IgD-negative memory B cell (primary cell): ENCODE measurements around the gene SORBS2. TPM values are rescaled to one million over a fixed set of nuclear protein-coding genes. Genes with fewer than 3 reads are reported as not detected.
"Not testable (repeated sequence)": the region's sequence is repeated elsewhere in the genome, so short reads cannot be mapped to it uniquely, and the experiment has no call there.

ENCODE experiments used
- H3K27ac Mint-ChIP-seq, 3 donors: one replicate each; pipeline ENCODE4 v1.8.0; 2020 to 2022; ENCODE audit warnings: mild to moderate bottlenecking in 3 of 3, mixed read lengths in 3 of 3, moderate library complexity in 1 of 3
- H3K27me3 Mint-ChIP-seq: one replicate; pipeline ENCODE4 v1.8.0; 2021; ENCODE audit warnings: mixed read lengths
- H3K36me3 Mint-ChIP-seq: one replicate; pipeline ENCODE4 v1.8.0; 2020; ENCODE audit warnings: mild to moderate bottlenecking, mixed read lengths
- H3K4me1 Mint-ChIP-seq, 3 donors: one replicate each; pipeline ENCODE4 v1.8.0; 2020 to 2022; ENCODE audit warnings: mixed read lengths in 3 of 3, mild to moderate bottlenecking in 1 of 3
- H3K4me3 Mint-ChIP-seq, 4 donors: one replicate each; pipeline ENCODE4 v1.8.0; 2020 to 2022; ENCODE audit warnings: mild to moderate bottlenecking in 4 of 4, mixed read lengths in 4 of 4, moderate library complexity in 3 of 4
- H3K9me3 Mint-ChIP-seq, 3 donors: one replicate each; pipeline ENCODE4 v1.8.0; 2020 to 2021; ENCODE audit warnings: mixed read lengths in 3 of 3, mild to moderate bottlenecking in 1 of 3
- polyA plus RNA-seq: library from polyadenylated mRNA; unstranded; fragments of 300-500 nt; fragmentation: Illumina TruSeq; gene quantifications from one replicate; pipeline ENCODE4 v1.2.3, GENCODE V29; 2021

Gene SORBS2
- polyA plus RNA-seq, 1 donor from 2014 or later, result not detected

GRCh38 chr4:185716577-185717376 lies 95.2 kb downstream of the SORBS2 start:
- no peaks in the 10 kb centered on the region for H3K36me3 Mint-ChIP-seq
- no peak overlapping the region for H3K4me3 Mint-ChIP-seq
- H3K27ac Mint-ChIP-seq, result no peak overlapping the region
- no peaks in the 10 kb centered on the region for H3K4me1 Mint-ChIP-seq
- H3K27me3 Mint-ChIP-seq, result peaks cover 18% of the 10 kb centered on the region
- no peaks in the 10 kb centered on the region for H3K9me3 Mint-ChIP-seq

GRCh38 chr4:185716141-185716551 lies 95.8 kb downstream of the SORBS2 start:
- H3K27me3 Mint-ChIP-seq, result peaks cover 18% of the 10 kb centered on the region
- no peaks in the 10 kb centered on the region for H3K36me3 Mint-ChIP-seq
- no peak overlapping the region for H3K4me3 Mint-ChIP-seq
- H3K9me3 Mint-ChIP-seq, result no peaks in the 10 kb centered on the region
- H3K27ac Mint-ChIP-seq, result no peak overlapping the region
- H3K4me1 Mint-ChIP-seq, result no peaks in the 10 kb centered on the region

- H3K9me3 Mint-ChIP-seq, result not testable (repeated sequence)
These were observed 97.5 kb downstream of the SORBS2 start for GRCh38 chr4:185714524-185714923.

GRCh38 chr4:185713731-185714130 lies 98.3 kb downstream of the SORBS2 start:
- Mint-ChIP-seq H3K36me3 (peaks cover 2% of the 10 kb centered on the region), H3K27me3 (peaks cover 18% of the 10 kb centered on the region), H3K27ac (no peak overlapping the region), H3K4me3 (no peak overlapping the region), H3K9me3 (no peaks in the 10 kb centered on the region), H3K4me1 (no peaks in the 10 kb centered on the region)

More at GRCh38 chr4:185714524-185714923, 97.5 kb downstream of the SORBS2 start:
- H3K27me3 Mint-ChIP-seq, result peaks cover 18% of the 10 kb centered on the region
- H3K27ac Mint-ChIP-seq, result peak overlapping the region in 1 of 3 donors; percentile 75
- H3K4me3 Mint-ChIP-seq, H3K4me1 Mint-ChIP-seq, H3K36me3 Mint-ChIP-seq: not testable (repeated sequence)

GRCh38 chr4:185713272-185713671 lies 98.7 kb downstream of the SORBS2 start:
- peaks cover 0 to under 1% (median 0%) of the 10 kb centered on the region in 3 donors for H3K4me1 Mint-ChIP-seq
- H3K27me3 Mint-ChIP-seq, result peaks cover 18% of the 10 kb centered on the region
- no peak overlapping the region for H3K27ac Mint-ChIP-seq
- H3K4me3 Mint-ChIP-seq, result no peak overlapping the region
- no peaks in the 10 kb centered on the region for H3K9me3 Mint-ChIP-seq
- peaks cover 2% of the 10 kb centered on the region for H3K36me3 Mint-ChIP-seq

GRCh38 chr4:185712350-185713024 lies 99.5 kb downstream of the SORBS2 start:
- Mint-ChIP-seq H3K27ac (no peak overlapping the region), H3K4me1 (peaks cover 0 to 5% (median 5%) of the 10 kb centered on the region in 3 donors), H3K4me3 (no peak overlapping the region), H3K27me3 (peaks cover 18% of the 10 kb centered on the region), H3K36me3 (peaks cover 2% of the 10 kb centered on the region), H3K9me3 (no peaks in the 10 kb centered on the region)

GRCh38 chr4:185711726-185712125 lies 100.3 kb downstream of the SORBS2 start:
- H3K27me3 Mint-ChIP-seq, result peaks cover 17% of the 10 kb centered on the region
- H3K9me3 Mint-ChIP-seq, result no peaks in the 10 kb centered on the region
- peaks cover 0 to 6% (median 6%) of the 10 kb centered on the region in 3 donors for H3K4me1 Mint-ChIP-seq
- H3K36me3 Mint-ChIP-seq, result peaks cover 2% of the 10 kb centered on the region
- no peak overlapping the region for H3K4me3 Mint-ChIP-seq
- no peak overlapping the region for H3K27ac Mint-ChIP-seq

GRCh38 chr4:185710487-185710995 lies 101.5 kb downstream of the SORBS2 start:
- no peak overlapping the region for H3K27ac Mint-ChIP-seq

GRCh38 chr4:185709802-185710486 lies 102.0 kb downstream of the SORBS2 start:
- H3K4me1 Mint-ChIP-seq, result peaks cover 0 to 6% (median 6%) of the 10 kb centered on the region in 3 donors

More at GRCh38 chr4:185710487-185710995, 101.5 kb downstream of the SORBS2 start:
- Mint-ChIP-seq H3K4me1 (peaks cover 0 to 6% (median 6%) of the 10 kb centered on the region in 3 donors), H3K9me3 (peaks cover 0 to 3% (median 0%) of the 10 kb centered on the region in 3 donors), H3K4me3 (no peak overlapping the region), H3K36me3 (peaks cover 2% of the 10 kb centered on the region), H3K27me3 (peaks cover 10% of the 10 kb centered on the region)

GRCh38 chr4:185708348-185708747 lies 103.6 kb downstream of the SORBS2 start:
- Mint-ChIP-seq H3K9me3 (peaks cover 0 to 3% (median 2%) of the 10 kb centered on the region in 3 donors), H3K27ac (no peak overlapping the region), H3K4me1 (peaks cover 0 to 6% (median 6%) of the 10 kb centered on the region in 3 donors), H3K27me3 (peaks cover 2% of the 10 kb centered on the region), H3K4me3 (peak overlapping the region in 1 of 4 donors; percentile 4), H3K36me3 (peaks cover 2% of the 10 kb centered on the region)

More at GRCh38 chr4:185709802-185710486, 102.0 kb downstream of the SORBS2 start:
- Mint-ChIP-seq H3K9me3 (peaks cover 0 to 3% (median 0%) of the 10 kb centered on the region in 3 donors), H3K27me3 (peaks cover 10% of the 10 kb centered on the region), H3K27ac (no peak overlapping the region), H3K36me3 (peaks cover 2% of the 10 kb centered on the region), H3K4me3 (no peak overlapping the region)

GRCh38 chr4:185707622-185708021 lies 104.4 kb downstream of the SORBS2 start:
- H3K27ac Mint-ChIP-seq, H3K4me1 Mint-ChIP-seq, H3K4me3 Mint-ChIP-seq, H3K27me3 Mint-ChIP-seq, H3K9me3 Mint-ChIP-seq, H3K36me3 Mint-ChIP-seq: not testable (repeated sequence)

- H3K27ac Mint-ChIP-seq, result no peak overlapping the region
- H3K27me3 Mint-ChIP-seq, result peaks cover 6% of the 10 kb centered on the region
- H3K4me1 Mint-ChIP-seq, result no peaks in the 10 kb centered on the region
- H3K9me3 Mint-ChIP-seq, result peaks cover 0 to 3% (median 3%) of the 10 kb centered on the region in 3 donors
- no peak overlapping the region for H3K4me3 Mint-ChIP-seq
- H3K36me3 Mint-ChIP-seq, result no peaks in the 10 kb centered on the region
These were observed 109.8 kb downstream of the SORBS2 start for GRCh38 chr4:185702147-185702663.

GRCh38 chr4:185700630-185701029 lies 111.4 kb downstream of the SORBS2 start:
- Mint-ChIP-seq H3K4me1 (no peaks in the 10 kb centered on the region), H3K4me3 (no peak overlapping the region), H3K9me3 (peaks cover 0 to 3% (median under 1%) of the 10 kb centered on the region in 3 donors), H3K27me3 (peaks cover 7% of the 10 kb centered on the region), H3K36me3 (no peaks in the 10 kb centered on the region), H3K27ac (no peak overlapping the region)

GRCh38 chr4:185700048-185700447 lies 111.9 kb downstream of the SORBS2 start:
- Mint-ChIP-seq H3K4me3 (peak overlapping the region in 1 of 4 donors; percentile 52), H3K27me3 (peaks cover 7% of the 10 kb centered on the region), H3K4me1 (no peaks in the 10 kb centered on the region), H3K27ac (no peak overlapping the region), H3K36me3 (no peaks in the 10 kb centered on the region), H3K9me3 (peaks cover 0 to 3% (median 0%) of the 10 kb centered on the region in 3 donors)
